ENCODE data around the gene ARHGEF4.

ARHGEF4 gene

DNA sequence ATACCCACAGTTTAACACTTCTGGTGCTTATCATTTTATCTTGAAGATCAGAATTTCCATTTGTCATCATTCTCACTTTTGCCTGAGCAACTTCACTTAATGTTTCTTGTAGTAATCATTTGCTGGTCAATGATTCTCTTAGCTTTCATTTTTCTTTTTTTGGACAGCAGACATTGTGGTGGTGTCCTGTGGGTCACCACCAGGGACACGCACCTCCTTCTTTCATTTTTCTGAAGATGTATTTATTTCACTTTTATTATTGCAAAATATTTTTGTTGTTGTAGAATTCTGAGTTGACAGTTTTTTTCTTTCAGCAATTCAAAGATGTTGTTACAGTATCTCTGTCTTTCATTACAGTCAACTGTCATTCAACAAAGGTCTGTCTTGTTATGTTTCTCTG lies 172.3 kb downstream of the ARHGEF4 start:
- no peak overlapping the region for H3K4me3 ChIP-seq (ENCODE audit: control insufficient read depth, low read depth, low read length)
- TF ChIP-seq, protein P1, sequence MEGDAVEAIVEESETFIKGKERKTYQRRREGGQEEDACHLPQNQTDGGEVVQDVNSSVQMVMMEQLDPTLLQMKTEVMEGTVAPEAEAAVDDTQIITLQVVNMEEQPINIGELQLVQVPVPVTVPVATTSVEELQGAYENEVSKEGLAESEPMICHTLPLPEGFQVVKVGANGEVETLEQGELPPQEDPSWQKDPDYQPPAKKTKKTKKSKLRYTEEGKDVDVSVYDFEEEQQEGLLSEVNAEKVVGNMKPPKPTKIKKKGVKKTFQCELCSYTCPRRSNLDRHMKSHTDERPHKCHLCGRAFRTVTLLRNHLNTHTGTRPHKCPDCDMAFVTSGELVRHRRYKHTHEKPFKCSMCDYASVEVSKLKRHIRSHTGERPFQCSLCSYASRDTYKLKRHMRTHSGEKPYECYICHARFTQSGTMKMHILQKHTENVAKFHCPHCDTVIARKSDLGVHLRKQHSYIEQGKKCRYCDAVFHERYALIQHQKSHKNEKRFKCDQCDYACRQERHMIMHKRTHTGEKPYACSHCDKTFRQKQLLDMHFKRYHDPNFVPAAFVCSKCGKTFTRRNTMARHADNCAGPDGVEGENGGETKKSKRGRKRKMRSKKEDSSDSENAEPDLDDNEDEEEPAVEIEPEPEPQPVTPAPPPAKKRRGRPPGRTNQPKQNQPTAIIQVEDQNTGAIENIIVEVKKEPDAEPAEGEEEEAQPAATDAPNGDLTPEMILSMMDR (conservative IDR thresholded peaks at IDR 0.05; ENCODE audit: control insufficient read depth, insufficient read depth, low read depth, low read length) = no peak
- no peak for DNase-seq (ENCODE audit: low read depth)

DNA sequence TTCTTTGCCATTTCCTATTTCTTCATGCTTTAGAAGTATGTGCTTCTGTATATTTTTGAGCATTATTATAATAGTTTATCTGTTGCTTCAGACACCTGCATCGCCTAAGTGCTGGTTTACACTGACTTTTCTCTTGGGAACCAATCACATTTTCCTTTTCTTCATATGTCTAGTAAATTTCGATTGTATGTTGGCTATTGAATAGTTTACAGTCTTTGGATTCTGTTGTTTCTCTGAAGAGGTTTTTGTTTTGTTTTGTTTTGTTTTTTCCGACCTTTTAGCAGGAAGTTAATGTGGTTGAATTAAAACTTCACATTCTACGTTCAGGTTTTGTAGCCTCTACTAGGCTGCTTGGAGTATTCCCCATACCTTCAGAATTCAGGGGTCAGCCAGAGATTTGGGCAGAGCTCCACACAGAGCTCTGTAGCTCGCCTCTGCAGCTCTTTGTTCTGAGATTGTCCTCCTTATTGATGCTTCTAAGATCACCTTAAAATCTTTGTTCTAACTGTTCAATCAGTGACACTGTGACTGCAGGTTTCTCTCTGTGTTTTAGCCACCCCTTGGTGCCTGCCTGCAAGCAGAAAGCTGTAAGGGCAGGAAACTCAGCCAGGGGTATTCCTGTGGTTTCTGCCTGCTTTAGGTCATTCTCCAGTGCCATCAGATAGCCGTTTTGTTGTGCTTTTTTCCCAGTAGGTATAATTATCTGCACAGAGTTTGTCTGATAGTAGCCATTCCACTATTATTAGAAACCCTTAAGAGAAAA lies 173.2 kb downstream of the ARHGEF4 start:
- no peak overlapping the region for H3K4me3 ChIP-seq (ENCODE audit: control insufficient read depth, low read depth, low read length)
- DNase-seq (ENCODE audit: low read depth) = no peak
- TF ChIP-seq, protein P1 (conservative IDR thresholded peaks at IDR 0.05; ENCODE audit: control insufficient read depth, insufficient read depth, low read depth, low read length) = no peak

DNA sequence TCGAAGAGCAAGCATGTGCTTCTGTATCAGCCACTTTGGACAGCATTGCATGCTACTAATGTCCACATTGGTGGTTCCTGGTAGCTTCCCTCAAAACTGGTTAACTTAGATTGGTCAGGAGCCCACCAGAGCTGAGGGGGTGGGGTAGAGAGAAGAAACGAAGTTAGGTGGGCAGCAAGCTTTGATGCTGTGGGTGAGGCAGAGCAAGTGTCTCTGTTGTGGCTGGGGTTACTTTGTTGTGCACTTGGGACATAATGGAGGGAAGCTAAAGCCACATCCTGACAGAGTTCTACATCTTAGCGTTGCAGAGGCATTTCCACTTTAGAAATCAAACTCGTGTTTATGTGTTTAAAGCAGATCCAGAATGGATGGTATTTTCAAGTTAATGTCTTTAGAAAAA lies 173.9 kb downstream of the ARHGEF4 start:
- no peak for DNase-seq (ENCODE audit: low read depth)
- TF ChIP-seq, protein P1 (conservative IDR thresholded peaks at IDR 0.05; ENCODE audit: control insufficient read depth, insufficient read depth, low read depth, low read length) = no peak
- H3K4me3 ChIP-seq (ENCODE audit: control insufficient read depth, low read depth, low read length) = no peak overlapping the region

DNA sequence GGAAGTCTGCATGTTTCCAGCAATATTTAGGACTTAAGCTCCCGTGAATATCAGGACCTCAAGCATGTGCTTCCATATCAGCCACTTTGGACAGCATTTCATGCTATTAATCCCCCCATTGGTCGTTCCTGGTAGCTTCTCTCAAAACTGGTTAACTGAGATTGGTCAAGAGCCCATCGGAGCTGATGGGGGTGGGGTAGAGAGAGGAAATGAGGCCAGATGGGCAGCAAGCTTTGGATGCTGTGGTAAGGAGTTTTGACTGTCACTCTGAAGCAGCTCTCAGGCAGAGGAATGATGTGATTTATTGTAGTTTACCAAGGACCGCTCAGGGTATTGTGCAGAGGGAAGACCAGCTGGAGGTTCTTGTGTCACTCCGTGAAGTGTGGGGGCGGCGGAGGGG lies 174.8 kb downstream of the ARHGEF4 start:
- TF ChIP-seq, protein P1 (conservative IDR thresholded peaks at IDR 0.05; ENCODE audit: control insufficient read depth, insufficient read depth, low read depth, low read length) = no peak
- no peak overlapping the region for H3K4me3 ChIP-seq (ENCODE audit: control insufficient read depth, low read depth, low read length)
- no peak for DNase-seq (ENCODE audit: low read depth)

DNA sequence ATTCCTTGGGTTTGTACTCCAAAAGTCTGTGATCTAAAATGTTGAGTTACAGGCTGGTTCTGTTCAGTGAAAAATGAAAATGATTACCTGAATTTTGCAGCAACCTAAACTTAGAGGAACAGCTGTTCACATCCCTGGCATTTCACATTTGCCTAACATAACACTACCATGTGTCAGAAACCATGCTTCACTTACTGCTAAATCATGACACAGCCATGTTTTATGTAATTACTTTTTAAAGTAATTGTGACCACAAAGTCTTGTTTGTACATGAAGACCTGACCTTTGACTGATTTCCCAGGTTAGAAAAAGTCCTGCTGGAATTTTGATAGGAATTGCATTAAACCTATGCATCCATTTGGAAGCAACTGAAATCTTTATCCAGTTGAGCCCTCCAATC lies 177.4 kb downstream of the ARHGEF4 start:
- TF ChIP-seq, protein P1 (conservative IDR thresholded peaks at IDR 0.05; ENCODE audit: control insufficient read depth, insufficient read depth, low read depth, low read length) = no peak
- no peak for DNase-seq (ENCODE audit: low read depth)
- H3K4me3 ChIP-seq (ENCODE audit: control insufficient read depth, low read depth, low read length) = no peak overlapping the region

DNA sequence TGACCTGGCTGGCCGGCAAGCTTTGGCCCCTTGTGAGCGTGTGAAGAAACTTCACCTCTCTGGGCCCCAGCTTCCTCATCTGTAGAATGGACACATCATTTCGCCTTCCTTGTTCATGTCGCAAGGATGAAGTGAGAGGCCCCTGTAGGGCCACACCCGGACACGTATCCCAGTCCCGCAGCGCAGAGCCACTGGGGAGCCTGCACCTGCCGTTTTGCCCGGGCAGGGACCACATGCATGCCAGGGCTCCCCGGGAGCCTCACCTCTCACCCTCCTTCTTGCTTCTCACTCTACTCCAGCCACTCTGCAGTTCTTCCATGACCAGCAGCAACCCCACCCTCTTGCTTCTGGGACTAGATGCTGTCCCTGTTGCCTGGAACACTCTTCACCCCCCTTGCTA lies 179.1 kb downstream of the ARHGEF4 start:
- TF ChIP-seq, protein P1 (conservative IDR thresholded peaks at IDR 0.05; ENCODE audit: control insufficient read depth, insufficient read depth, low read depth, low read length) = no peak
- H3K4me3 ChIP-seq (ENCODE audit: control insufficient read depth, low read depth, low read length) = no peak overlapping the region
- DNase-seq (ENCODE audit: low read depth) = no peak

All from fibroblast of mammary gland (primary cell).